ENCODE measurements around the gene HOXB5. TPM values are rescaled to one million over a fixed set of nuclear protein-coding genes. Genes with fewer than 3 reads are reported as not detected.
A peak's percentile ranks its signal among the peaks of the same experiment; 100 is the strongest.

HOXB5 gene
- total RNA-seq, 1 donor from 2014 or later: 3.9 TPM

GRCh38 chr17:48603959-48604769 is 10.6 kb upstream of the HOXB5 start:
- no peaks in the 10 kb centered on the region for H3K9me3 ChIP-seq
- H3K4me3 ChIP-seq: peak overlapping the region; percentile 31
- H3K4me1 ChIP-seq: peaks cover 10% of the 10 kb centered on the region
- ATAC-seq (no peak), DNase-seq (no peak)
- H3K27ac ChIP-seq: no peak overlapping the region
- peaks cover 98% of the 10 kb centered on the region for H3K27me3 ChIP-seq (ENCODE audit: low read depth)
- TF ChIP-seq CTCF (IDR thresholded peaks at IDR 0.05): no peak
- H3K36me3 ChIP-seq: no peaks in the 10 kb centered on the region
- intact Hi-C loops (cut with DNase I): no loop called here

GRCh38 chr17:48601539-48602425 is 8.2 kb upstream of the HOXB5 start:
- no peak overlapping the region for H3K4me3 ChIP-seq

GRCh38 chr17:48601207-48601538 is 7.6 kb upstream of the HOXB5 start:
- Histone ChIP-seq H3K4me1 (peaks cover 24% of the 10 kb centered on the region), H3K27ac (no peak overlapping the region), H3K4me3 (no peak overlapping the region), H3K36me3 (no peaks in the 10 kb centered on the region), H3K9me3 (no peaks in the 10 kb centered on the region), H3K27me3 (ENCODE audit: low read depth) (peaks cover 97% of the 10 kb centered on the region)
- ATAC-seq: no peak
- no peak for DNase-seq
- no peak for TF ChIP-seq CTCF (IDR thresholded peaks at IDR 0.05)
- intact Hi-C loops (cut with DNase I): no loop called here

More at GRCh38 chr17:48601539-48602425, 8.2 kb upstream of the HOXB5 start:
- DNase-seq (no peak), ATAC-seq (no peak)
- Histone ChIP-seq H3K4me1 (peaks cover 19% of the 10 kb centered on the region), H3K27me3 (ENCODE audit: low read depth) (peaks cover 97% of the 10 kb centered on the region), H3K36me3 (no peaks in the 10 kb centered on the region), H3K9me3 (no peaks in the 10 kb centered on the region), H3K27ac (no peak overlapping the region)
- no peak for TF ChIP-seq CTCF (IDR thresholded peaks at IDR 0.05)
- intact Hi-C loops (cut with DNase I): no loop called here

- ATAC-seq: no peak
- Histone ChIP-seq H3K4me1 (peaks cover 28% of the 10 kb centered on the region), H3K36me3 (no peaks in the 10 kb centered on the region), H3K4me3 (no peak overlapping the region), H3K27ac (no peak overlapping the region), H3K9me3 (no peaks in the 10 kb centered on the region), H3K27me3 (ENCODE audit: low read depth) (peaks cover 97% of the 10 kb centered on the region)
- no peak for TF ChIP-seq CTCF (IDR thresholded peaks at IDR 0.05)
- no peak for DNase-seq
- intact Hi-C loops (cut with DNase I): no loop called here
These were observed 6.9 kb upstream of the HOXB5 start for GRCh38 chr17:48600244-48601098.

GRCh38 chr17:48599354-48599753 is 5.8 kb upstream of the HOXB5 start:
- no peak for DNase-seq
- Histone ChIP-seq H3K4me3 (no peak overlapping the region), H3K36me3 (peaks cover 5% of the 10 kb centered on the region), H3K27ac (no peak overlapping the region), H3K9me3 (no peaks in the 10 kb centered on the region), H3K4me1 (peaks cover 35% of the 10 kb centered on the region), H3K27me3 (ENCODE audit: low read depth) (peaks cover 97% of the 10 kb centered on the region)
- no peak for TF ChIP-seq CTCF (IDR thresholded peaks at IDR 0.05)
- no peak for ATAC-seq
- intact Hi-C loops (cut with DNase I): no loop called here
